HepG2 (cell line): Measurements from ENCODE around the gene PRR5L. TPM values are rescaled to one million over a fixed set of nuclear protein-coding genes. Genes with fewer than 3 reads are reported as not detected.

Source experiments
- GFI1 ChIP-seq: sonication (generic); formaldehyde crosslinking; IDR thresholded peaks from 2 replicates; pipeline ENCODE4 v1.5.0; 2020; ENCODE audit warnings: missing genetic modification reagents, mild to moderate bottlenecking, borderline replicate concordance
- KLF16 ChIP-seq, 2 experiments: sonication (generic) in 1 of 2; formaldehyde crosslinking in 1 of 2; IDR thresholded peaks; 2 replicates each; pipeline versions ENCODE4 v1.6.1 to v1.8.0; 2016 to 2023; ENCODE audit warnings: missing genetic modification reagents in 2 of 2, missing compliant biosample characterization in 1 of 2
- MAF1 ChIP-seq: sonication (generic); formaldehyde crosslinking; IDR thresholded peaks from 2 replicates; pipeline ENCODE4 v1.5.0; 2020; ENCODE audit warnings: missing genetic modification reagents, borderline replicate concordance
- MAFG ChIP-seq: sonication (generic); formaldehyde crosslinking; IDR thresholded peaks from 2 replicates; pipeline ENCODE4 v1.5.1; 2020; ENCODE audit warnings: mild to moderate bottlenecking, missing genetic modification reagents
- ZEB1 ChIP-seq: IDR thresholded peaks from 2 replicates; pipeline ENCODE4 v1.6.1; 2012; ENCODE audit warnings: mild to moderate bottlenecking, low read depth, inconsistent platforms; ENCODE audit not compliant: insufficient replicate concordance
- ZFP37 ChIP-seq: sonication (generic); formaldehyde crosslinking; IDR thresholded peaks from 2 replicates; pipeline ENCODE4 v1.4.0; 2020; ENCODE audit warnings: missing genetic modification reagents, borderline replicate concordance
- ZNF335 ChIP-seq: sonication (generic); formaldehyde crosslinking; IDR thresholded peaks from 2 replicates; pipeline ENCODE4 v1.4.0; 2020; ENCODE audit warnings: missing genetic modification reagents
- ZNF660 ChIP-seq: sonication (generic); formaldehyde crosslinking; IDR thresholded peaks from 2 replicates; pipeline ENCODE4 v1.5.1; 2020; ENCODE audit warnings: mild to moderate bottlenecking, low read depth, missing genetic modification reagents, borderline replicate concordance
- ZNF710 ChIP-seq: sonication (generic); formaldehyde crosslinking; IDR thresholded peaks from 2 replicates; pipeline ENCODE4 v1.5.0; 2020; ENCODE audit warnings: mild to moderate bottlenecking, missing genetic modification reagents, borderline replicate concordance
- polyA plus RNA-seq, 8 experiments: library from polyadenylated mRNA; depleted of rRNA in 3 of 8; stranded (reverse) in 7 of 8; unstranded in 1 of 8; fragments of >200 nt; fragmentation: Illumina TruSeq in 4 of 8; extraction: Trizol in 4 of 8; gene quantifications; 2 replicates each; pipeline versions ENCODE4 v1.2.1 to v1.2.3, GENCODE V29; 2011 to 2016; ENCODE audit warnings: low read depth in 4 of 8, missing spikeins in 1 of 8, mixed read lengths in 1 of 8; ENCODE audit not compliant: insufficient read depth in 1 of 8
- total RNA-seq, 5 experiments: library from RNA; depleted of rRNA; stranded (reverse); fragments of >200 nt; fragmentation: Illumina TruSeq; extraction: Trizol; gene quantifications; 2 replicates each; pipeline ENCODE4 v1.2.3, GENCODE V29; 2016; ENCODE audit warnings: low read depth in 1 of 5
- TF ChIP-seq, protein P1 (sequence below): sonication (generic); formaldehyde crosslinking; conservative IDR thresholded peaks from 2 replicates; pipeline ENCODE4 v1.4.0; 2020; ENCODE audit warnings: missing genetic modification reagents
- TF ChIP-seq, protein P2 (sequence below): sonication (generic); formaldehyde crosslinking; IDR thresholded peaks from one replicate; pipeline ENCODE4 v1.5.1; 2020; ENCODE audit warnings: mild to moderate bottlenecking, missing genetic modification reagents; ENCODE audit errors: not compliant biosample characterization
- TF ChIP-seq, protein P3 (sequence below): sonication (generic); formaldehyde crosslinking; IDR thresholded peaks from 2 replicates; pipeline ENCODE4 v1.5.0; 2020; ENCODE audit warnings: mild to moderate bottlenecking, missing genetic modification reagents, borderline replicate concordance

Gene PRR5L
- total and polyA plus RNA-seq, 2 of the 13 experiments (the other 11 are each of a cell fraction or from before 2014, with no cell fraction given): 0.16 TPM; not detected in 1

- TF ChIP-seq ZNF710 (CRISPR knock-in tag) (no peak), MAFG (CRISPR knock-in tag) (no peak), GFI1 (CRISPR knock-in tag) (no peak), ZFP37 (no peak), KLF16 (CRISPR knock-in tag; IDR thresholded peaks at IDR 0.05) (peak in 1 of 2 experiments; percentile 89; a peak in 1 of 4 replicates), ZNF335 (CRISPR knock-in tag) (peak; percentile 25; the same call in 1 of the 2 replicates), MAF1 (CRISPR knock-in tag) (no peak), ZEB1 (no peak), ZNF660 (CRISPR knock-in tag) (no peak)
- TF ChIP-seq, protein P1, sequence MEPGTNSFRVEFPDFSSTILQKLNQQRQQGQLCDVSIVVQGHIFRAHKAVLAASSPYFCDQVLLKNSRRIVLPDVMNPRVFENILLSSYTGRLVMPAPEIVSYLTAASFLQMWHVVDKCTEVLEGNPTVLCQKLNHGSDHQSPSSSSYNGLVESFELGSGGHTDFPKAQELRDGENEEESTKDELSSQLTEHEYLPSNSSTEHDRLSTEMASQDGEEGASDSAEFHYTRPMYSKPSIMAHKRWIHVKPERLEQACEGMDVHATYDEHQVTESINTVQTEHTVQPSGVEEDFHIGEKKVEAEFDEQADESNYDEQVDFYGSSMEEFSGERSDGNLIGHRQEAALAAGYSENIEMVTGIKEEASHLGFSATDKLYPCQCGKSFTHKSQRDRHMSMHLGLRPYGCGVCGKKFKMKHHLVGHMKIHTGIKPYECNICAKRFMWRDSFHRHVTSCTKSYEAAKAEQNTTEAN (CRISPR knock-in tag): no peak
- TF ChIP-seq, protein P2, sequence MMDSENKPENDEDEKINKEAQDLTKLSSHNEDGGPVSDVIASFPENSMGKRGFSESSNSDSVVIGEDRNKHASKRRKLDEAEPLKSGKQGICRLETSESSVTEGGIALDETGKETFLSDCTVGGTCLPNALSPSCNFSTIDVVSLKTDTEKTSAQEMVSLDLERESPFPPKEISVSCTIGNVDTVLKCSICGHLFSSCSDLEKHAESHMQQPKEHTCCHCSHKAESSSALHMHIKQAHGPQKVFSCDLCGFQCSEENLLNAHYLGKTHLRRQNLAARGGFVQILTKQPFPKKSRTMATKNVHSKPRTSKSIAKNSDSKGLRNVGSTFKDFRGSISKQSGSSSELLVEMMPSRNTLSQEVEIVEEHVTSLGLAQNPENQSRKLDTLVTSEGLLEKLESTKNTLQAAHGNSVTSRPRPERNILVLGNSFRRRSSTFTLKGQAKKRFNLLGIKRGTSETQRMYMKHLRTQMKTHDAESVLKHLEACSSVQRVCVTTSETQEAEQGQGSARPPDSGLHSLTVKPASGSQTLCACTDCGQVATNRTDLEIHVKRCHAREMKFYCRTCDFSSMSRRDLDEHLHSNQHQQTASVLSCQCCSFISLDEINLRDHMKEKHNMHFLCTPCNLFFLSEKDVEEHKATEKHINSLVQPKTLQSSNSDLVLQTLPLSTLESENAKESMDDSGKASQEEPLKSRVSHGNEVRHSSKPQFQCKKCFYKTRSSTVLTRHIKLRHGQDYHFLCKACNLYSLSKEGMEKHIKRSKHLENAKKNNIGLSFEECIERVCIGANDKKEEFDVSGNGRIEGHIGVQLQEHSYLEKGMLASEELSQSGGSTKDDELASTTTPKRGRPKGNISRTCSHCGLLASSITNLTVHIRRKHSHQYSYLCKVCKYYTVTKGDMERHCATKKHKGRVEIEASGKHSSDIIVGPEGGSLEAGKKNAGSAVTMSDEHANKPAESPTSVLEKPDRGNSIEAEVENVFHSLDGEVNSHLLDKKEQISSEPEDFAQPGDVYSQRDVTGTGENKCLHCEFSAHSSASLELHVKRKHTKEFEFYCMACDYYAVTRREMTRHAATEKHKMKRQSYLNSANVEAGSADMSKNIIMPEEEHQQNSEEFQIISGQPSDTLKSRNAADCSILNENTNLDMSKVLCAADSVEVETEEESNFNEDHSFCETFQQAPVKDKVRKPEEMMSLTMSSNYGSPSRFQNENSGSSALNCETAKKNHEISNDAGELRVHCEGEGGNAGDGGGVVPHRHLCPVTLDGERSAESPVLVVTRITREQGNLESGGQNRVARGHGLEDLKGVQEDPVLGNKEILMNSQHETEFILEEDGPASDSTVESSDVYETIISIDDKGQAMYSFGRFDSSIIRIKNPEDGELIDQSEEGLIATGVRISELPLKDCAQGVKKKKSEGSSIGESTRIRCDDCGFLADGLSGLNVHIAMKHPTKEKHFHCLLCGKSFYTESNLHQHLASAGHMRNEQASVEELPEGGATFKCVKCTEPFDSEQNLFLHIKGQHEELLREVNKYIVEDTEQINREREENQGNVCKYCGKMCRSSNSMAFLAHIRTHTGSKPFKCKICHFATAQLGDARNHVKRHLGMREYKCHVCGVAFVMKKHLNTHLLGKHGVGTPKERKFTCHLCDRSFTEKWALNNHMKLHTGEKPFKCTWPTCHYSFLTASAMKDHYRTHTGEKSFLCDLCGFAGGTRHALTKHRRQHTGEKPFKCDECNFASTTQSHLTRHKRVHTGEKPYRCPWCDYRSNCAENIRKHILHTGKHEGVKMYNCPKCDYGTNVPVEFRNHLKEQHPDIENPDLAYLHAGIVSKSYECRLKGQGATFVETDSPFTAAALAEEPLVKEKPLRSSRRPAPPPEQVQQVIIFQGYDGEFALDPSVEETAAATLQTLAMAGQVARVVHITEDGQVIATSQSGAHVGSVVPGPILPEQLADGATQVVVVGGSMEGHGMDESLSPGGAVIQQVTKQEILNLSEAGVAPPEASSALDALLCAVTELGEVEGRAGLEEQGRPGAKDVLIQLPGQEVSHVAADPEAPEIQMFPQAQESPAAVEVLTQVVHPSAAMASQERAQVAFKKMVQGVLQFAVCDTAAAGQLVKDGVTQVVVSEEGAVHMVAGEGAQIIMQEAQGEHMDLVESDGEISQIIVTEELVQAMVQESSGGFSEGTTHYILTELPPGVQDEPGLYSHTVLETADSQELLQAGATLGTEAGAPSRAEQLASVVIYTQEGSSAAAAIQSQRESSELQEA (CRISPR knock-in tag): peak; percentile 32
- TF ChIP-seq, protein P3, sequence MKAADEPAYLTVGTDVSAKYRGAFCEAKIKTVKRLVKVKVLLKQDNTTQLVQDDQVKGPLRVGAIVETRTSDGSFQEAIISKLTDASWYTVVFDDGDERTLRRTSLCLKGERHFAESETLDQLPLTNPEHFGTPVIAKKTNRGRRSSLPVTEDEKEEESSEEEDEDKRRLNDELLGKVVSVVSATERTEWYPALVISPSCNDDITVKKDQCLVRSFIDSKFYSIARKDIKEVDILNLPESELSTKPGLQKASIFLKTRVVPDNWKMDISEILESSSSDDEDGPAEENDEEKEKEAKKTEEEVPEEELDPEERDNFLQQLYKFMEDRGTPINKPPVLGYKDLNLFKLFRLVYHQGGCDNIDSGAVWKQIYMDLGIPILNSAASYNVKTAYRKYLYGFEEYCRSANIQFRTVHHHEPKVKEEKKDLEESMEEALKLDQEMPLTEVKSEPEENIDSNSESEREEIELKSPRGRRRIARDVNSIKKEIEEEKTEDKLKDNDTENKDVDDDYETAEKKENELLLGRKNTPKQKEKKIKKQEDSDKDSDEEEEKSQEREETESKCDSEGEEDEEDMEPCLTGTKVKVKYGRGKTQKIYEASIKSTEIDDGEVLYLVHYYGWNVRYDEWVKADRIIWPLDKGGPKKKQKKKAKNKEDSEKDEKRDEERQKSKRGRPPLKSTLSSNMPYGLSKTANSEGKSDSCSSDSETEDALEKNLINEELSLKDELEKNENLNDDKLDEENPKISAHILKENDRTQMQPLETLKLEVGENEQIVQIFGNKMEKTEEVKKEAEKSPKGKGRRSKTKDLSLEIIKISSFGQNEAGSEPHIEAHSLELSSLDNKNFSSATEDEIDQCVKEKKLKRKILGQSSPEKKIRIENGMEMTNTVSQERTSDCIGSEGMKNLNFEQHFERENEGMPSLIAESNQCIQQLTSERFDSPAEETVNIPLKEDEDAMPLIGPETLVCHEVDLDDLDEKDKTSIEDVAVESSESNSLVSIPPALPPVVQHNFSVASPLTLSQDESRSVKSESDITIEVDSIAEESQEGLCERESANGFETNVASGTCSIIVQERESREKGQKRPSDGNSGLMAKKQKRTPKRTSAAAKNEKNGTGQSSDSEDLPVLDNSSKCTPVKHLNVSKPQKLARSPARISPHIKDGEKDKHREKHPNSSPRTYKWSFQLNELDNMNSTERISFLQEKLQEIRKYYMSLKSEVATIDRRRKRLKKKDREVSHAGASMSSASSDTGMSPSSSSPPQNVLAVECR (CRISPR knock-in tag): peak; percentile 98
These were observed 6.7 kb upstream of the PRR5L start, which contains the start of gene COMMD9 (continued) for GRCh38 chr11:36289226-36289852.
